ENCODE results near the gene PINK1.

DNA sequence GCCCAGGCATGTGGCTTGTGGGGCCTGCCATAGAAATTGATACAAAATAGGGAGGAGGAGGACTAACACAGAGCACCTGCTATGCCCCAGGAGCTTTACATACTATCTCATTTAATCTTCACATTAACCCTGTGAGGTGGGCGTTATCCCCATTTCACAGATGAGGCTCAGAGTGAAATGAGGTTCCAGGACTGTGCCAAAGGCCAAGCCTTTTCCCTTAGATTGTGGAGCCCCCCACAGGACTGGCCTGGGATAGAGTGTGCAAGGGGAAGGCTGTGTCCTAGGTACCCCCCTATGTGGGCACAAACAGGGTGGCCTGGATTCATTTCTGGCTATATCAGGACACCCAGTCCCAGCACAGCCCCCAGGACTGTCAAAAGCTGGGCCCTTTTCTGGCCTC lies 30.1 kb downstream of the PINK1 start:
- no peak for TF ChIP-seq CTCF (conservative IDR thresholded peaks at IDR 0.05; ENCODE audit: low read depth, low read length)
- TF ChIP-seq EZH2 (IDR thresholded peaks at IDR 0.05; ENCODE audit: borderline replicate concordance, low read depth, low read length, poor library complexity, severe bottlenecking): no peak
